GM21825 (cell line): Measurements from ENCODE around the gene HBM.
"Not testable (repeated sequence)": the region's sequence is repeated elsewhere in the genome, so short reads cannot be mapped to it uniquely, and the experiment has no call there.

Experiments
- ATAC-seq: cut with Tn5 transposase; IDR thresholded peaks from one replicate; pipeline ENCODE4 v1.9.1; 2021; ENCODE audit warnings: mild to moderate bottlenecking, moderate library complexity; ENCODE audit not compliant: unreplicated experiment

The HBM gene

DNA sequence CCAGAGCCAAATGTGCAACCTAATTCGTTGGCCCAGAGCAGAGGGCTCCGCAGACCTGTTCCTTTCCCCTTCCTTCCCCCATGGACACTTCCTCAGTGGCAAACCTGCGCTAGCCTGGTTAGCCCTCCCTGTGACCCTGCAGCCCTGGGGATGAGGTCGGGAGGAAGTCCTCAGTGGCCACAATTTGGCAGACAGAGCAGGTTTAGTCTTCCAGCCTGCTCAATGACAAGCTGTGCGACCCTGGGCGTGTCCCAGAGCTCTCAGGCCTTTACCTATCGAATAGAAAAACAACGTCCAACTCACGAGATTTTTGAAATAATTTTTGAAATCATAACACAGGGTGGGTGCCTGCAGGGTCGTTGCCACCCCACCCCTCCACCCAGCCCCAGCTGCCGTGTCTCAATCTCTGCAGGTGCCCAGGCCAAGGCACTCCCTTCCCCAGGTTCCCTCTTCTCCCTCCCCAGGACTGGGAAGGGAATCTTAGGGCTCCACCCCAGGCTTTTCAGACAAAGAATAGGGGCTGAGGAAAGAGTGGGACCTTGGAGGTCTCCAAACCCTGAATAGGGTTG is 1.4 kb downstream of the HBM start:
- no peak for ATAC-seq

- no peak for ATAC-seq
Measured at GRCh38 chr16:168424-168823, 2.6 kb downstream of the HBM start.

DNA sequence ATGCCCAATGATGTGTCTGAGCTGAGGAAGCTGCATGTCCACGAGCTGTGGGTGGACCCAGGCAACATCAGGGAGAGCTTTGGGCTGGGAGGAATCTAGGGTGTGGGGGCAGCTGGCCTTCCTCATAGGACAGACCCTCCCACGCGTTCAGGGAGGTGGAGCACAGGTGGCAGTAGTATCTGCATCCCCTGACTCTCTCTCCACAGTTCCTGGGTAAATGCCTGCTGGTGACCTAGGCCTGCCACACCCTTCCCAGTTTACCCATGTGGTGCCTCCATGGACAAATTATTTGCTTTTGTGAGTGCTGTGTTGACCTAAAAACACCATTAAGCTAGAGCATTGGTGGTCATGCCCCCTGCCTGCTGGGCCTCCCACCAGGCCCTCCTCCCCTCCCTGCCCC is 3.2 kb downstream of the HBM start:
- no peak for ATAC-seq

DNA sequence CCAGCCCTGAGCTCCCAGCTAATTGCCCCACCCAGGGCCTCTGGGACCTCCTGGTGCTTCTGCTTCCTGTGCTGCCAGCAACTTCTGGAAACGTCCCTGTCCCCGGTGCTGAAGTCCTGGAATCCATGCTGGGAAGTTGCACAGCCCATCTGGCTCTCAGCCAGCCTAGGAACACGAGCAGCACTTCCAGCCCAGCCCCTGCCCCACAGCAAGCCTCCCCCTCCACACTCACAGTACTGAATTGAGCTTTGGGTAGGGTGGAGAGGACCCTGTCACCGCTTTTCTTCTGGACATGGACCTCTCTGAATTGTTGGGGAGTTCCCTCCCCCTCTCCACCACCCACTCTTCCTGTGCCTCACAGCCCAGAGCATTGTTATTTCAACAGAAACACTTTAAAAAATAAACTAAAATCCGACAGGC is 4.3 kb downstream of the HBM start:
- ATAC-seq = not testable (repeated sequence)

GRCh38 chr16:170788-171187 is 5.0 kb downstream of the HBM start:
- no peak for ATAC-seq

DNA sequence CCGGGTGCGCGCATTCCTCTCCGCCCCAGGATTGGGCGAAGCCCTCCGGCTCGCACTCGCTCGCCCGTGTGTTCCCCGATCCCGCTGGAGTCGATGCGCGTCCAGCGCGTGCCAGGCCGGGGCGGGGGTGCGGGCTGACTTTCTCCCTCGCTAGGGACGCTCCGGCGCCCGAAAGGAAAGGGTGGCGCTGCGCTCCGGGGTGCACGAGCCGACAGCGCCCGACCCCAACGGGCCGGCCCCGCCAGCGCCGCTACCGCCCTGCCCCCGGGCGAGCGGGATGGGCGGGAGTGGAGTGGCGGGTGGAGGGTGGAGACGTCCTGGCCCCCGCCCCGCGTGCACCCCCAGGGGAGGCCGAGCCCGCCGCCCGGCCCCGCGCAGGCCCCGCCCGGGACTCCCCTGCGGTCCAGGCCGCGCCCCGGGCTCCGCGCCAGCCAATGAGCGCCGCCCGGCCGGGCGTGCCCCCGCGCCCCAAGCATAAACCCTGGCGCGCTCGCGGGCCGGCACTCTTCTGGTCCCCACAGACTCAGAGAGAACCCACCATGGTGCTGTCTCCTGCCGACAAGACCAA is 6.7 kb downstream of the HBM start, which contains the start of gene HBA2:
TSS of gene HBA2 (plus strand) at position 503 of the 568 bp plus-strand sequence. CDS start at position 540, 37 bp downstream.
- ATAC-seq = not testable (repeated sequence)

DNA sequence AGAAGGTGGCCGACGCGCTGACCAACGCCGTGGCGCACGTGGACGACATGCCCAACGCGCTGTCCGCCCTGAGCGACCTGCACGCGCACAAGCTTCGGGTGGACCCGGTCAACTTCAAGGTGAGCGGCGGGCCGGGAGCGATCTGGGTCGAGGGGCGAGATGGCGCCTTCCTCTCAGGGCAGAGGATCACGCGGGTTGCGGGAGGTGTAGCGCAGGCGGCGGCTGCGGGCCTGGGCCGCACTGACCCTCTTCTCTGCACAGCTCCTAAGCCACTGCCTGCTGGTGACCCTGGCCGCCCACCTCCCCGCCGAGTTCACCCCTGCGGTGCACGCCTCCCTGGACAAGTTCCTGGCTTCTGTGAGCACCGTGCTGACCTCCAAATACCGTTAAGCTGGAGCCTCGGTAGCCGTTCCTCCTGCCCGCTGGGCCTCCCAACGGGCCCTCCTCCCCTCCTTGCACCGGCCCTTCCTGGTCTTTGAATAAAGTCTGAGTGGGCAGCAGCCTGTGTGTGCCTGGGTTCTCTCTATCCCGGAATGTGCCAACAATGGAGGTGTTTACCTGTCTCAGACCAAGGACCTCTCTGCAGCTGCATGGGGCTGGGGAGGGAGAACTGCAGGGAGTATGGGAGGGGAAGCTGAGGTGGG is 7.6 kb downstream of the HBM start:
- not testable (repeated sequence) for ATAC-seq

GRCh38 chr16:173928-174769 is 8.4 kb downstream of the HBM start:
- ATAC-seq = not testable (repeated sequence)

DNA sequence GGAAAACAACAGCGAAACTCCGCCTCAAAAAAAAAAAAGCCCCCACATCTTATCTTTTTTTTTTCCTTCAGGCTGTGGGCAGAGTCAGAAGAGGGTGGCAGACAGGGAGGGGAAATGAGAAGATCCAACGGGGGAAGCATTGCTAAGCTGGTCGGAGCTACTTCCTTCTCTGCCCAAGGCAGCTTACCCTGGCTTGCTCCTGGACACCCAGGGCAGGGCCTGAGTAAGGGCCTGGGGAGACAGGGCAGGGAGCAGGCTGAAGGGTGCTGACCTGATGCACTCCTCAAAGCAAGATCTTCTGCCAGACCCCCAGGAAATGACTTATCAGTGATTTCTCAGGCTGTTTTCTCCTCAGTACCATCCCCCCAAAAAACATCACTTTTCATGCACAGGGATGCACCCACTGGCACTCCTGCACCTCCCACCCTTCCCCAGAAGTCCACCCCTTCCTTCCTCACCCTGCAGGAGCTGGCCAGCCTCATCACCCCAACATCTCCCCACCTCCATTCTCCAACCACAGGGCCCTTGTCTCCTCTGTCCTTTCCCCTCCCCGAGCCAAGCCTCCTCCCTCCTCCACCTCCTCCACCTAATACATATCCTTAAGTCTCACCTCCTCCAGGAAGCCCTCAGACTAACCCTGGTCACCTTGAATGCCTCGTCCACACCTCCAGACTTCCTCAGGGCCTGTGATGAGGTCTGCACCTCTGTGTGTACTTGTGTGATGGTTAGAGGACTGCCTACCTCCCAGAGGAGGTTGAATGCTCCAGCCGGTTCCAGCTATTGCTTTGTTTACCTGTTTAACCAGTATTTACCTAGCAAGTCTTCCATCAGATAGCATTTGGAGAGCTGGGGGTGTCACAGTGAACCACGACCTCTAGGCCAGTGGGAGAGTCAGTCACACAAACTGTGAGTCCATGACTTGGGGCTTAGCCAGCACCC is 9.5 kb downstream of the HBM start:
- ATAC-seq = no peak

DNA sequence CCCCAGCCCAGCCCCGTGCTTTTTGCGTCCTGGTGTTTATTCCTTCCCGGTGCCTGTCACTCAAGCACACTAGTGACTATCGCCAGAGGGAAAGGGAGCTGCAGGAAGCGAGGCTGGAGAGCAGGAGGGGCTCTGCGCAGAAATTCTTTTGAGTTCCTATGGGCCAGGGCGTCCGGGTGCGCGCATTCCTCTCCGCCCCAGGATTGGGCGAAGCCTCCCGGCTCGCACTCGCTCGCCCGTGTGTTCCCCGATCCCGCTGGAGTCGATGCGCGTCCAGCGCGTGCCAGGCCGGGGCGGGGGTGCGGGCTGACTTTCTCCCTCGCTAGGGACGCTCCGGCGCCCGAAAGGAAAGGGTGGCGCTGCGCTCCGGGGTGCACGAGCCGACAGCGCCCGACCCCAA is 10.2 kb downstream of the HBM start:
- ATAC-seq = not testable (repeated sequence)

DNA sequence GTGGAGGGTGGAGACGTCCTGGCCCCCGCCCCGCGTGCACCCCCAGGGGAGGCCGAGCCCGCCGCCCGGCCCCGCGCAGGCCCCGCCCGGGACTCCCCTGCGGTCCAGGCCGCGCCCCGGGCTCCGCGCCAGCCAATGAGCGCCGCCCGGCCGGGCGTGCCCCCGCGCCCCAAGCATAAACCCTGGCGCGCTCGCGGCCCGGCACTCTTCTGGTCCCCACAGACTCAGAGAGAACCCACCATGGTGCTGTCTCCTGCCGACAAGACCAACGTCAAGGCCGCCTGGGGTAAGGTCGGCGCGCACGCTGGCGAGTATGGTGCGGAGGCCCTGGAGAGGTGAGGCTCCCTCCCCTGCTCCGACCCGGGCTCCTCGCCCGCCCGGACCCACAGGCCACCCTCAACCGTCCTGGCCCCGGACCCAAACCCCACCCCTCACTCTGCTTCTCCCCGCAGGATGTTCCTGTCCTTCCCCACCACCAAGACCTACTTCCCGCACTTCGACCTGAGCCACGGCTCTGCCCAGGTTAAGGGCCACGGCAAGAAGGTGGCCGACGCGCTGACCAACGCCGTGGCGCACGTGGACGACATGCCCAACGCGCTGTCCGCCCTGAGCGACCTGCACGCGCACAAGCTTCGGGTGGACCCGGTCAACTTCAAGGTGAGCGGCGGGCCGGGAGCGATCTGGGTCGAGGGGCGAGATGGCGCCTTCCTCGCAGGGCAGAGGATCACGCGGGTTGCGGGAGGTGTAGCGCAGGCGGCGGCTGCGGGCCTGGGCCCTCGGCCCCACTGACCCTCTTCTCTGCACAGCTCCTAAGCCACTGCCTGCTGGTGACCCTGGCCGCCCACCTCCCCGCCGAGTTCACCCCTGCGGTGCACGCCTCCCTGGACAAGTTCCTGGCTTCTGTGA is 11.0 kb downstream of the HBM start, which contains the start of gene HBA1:
TSS of gene HBA1 (plus strand) at position 204 of the 906 bp plus-strand sequence. CDS start at position 241, 37 bp downstream.
- not testable (repeated sequence) for ATAC-seq

DNA sequence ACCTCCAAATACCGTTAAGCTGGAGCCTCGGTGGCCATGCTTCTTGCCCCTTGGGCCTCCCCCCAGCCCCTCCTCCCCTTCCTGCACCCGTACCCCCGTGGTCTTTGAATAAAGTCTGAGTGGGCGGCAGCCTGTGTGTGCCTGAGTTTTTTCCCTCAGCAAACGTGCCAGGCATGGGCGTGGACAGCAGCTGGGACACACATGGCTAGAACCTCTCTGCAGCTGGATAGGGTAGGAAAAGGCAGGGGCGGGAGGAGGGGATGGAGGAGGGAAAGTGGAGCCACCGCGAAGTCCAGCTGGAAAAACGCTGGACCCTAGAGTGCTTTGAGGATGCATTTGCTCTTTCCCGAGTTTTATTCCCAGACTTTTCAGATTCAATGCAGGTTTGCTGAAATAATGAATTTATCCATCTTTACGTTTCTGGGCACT is 11.6 kb downstream of the HBM start:
- ATAC-seq = no peak

DNA sequence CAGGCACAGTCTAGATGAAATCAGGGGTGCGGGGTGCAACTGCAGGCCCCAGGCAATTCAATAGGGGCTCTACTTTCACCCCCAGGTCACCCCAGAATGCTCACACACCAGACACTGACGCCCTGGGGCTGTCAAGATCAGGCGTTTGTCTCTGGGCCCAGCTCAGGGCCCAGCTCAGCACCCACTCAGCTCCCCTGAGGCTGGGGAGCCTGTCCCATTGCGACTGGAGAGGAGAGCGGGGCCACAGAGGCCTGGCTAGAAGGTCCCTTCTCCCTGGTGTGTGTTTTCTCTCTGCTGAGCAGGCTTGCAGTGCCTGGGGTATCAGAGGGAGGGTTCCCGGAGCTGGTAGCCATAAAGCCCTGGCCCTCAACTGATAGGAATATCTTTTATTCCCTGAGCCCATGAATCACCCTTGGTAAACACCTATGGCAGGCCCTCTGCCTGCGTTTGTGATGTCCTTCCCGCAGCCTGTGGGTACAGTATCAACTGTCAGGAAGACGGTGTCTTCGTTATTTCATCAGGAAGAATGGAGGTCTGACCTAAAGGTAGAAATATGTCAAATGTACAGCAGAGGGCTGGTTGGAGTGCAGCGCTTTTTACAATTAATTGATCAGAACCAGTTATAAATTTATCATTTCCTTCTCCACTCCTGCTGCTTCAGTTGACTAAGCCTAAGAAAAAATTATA is 12.3 kb downstream of the HBM start:
- ATAC-seq = no peak

- no peak for ATAC-seq
Measured at GRCh38 chr16:178668-179015, 12.9 kb downstream of the HBM start.

DNA sequence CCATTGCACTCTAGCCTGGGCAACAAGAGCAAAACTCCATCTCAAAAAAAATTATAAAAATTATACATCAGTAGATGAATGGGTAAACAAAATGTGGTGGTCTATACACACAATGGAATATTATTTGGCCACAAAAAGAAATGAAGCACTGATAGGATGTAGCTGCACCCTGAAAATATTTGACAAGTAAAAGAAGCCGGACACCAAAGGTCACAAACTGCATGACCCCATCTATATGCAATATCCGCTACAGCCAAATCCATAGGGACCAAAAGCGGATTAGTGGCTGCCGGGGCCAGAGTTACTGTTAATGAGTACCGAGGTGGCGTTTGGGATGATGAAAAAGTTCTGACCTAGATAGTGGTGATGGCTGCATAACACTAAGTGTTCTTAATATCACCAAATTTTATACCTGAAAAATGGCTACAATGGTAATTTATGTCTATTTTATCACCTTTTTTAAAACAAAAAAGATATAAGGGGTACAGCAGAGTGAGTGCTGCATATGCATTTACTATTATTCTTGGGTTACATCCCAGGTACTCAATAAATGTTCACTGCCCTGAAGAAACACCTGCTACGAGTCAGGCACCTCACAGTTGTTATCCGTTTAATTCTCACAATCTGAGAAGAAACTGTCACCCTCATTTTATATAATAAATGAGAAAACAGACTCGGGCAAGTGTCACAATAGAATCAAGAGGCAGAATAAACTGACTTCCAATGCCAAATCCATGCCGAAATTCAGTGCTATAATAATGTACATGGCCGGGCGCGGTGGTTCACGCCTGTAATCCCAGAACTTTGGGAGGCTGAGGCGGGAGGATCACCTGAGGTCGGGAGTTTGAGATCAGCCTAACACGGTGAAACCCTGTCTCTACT is 13.7 kb downstream of the HBM start:
- no peak for ATAC-seq

DNA sequence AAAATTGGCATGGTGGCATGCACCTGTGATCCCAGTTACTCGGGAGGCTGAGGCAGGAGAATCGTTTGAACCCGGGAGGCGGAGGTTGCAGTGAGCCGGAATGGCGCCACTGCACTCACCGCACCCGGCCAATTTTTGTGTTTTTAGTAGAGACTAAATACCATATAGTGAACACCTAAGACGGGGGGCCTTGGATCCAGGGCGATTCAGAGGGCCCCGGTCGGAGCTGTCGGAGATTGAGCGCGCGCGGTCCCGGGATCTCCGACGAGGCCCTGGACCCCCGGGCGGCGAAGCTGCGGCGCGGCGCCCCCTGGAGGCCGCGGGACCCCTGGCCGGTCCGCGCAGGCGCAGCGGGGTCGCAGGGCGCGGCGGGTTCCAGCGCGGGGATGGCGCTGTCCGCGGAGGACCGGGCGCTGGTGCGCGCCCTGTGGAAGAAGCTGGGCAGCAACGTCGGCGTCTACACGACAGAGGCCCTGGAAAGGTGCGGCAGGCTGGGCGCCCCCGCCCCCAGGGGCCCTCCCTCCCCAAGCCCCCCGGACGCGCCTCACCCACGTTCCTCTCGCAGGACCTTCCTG is 14.4 kb downstream of the HBM start, which contains the start of gene HBQ1:
TSS of gene HBQ1 (plus strand) at position 359 of the 575 bp plus-strand sequence. CDS start at position 387, 28 bp downstream.
- no peak for ATAC-seq
